Motor neuron (in vitro differentiated cells): ENCODE results near the gene NDUFS6. TPM values are rescaled to one million over a fixed set of nuclear protein-coding genes. Genes with fewer than 3 reads are reported as not detected.

Experiments
- ATAC-seq, 8 experiments: fragments of 200-7000 bp; cut with Tn5 transposase; replicated peaks in 6 of 8; 2 replicates each; pipeline ENCODE4 v1.8.0; 2021; ENCODE audit warnings: mild to moderate bottlenecking in 8 of 8, moderate library complexity in 8 of 8
- H3K27ac ChIP-seq, 2 donors: fragments of 250-450 bp; sonication (Bioruptor Pico); 2 replicates each; pipeline ENCODE4 v1.9.0; 2021; ENCODE audit warnings: antibody characterized with exemption in 2 of 2, mild to moderate bottlenecking in 2 of 2, moderate library complexity in 1 of 2
- H3K4me1 ChIP-seq, 2 donors: fragments of 250-450 bp; sonication (Bioruptor Pico); replicated peaks in 1 of 2; 2 replicates each; pipeline ENCODE4 v1.6.1; 2021; ENCODE audit warnings: antibody characterized with exemption in 2 of 2, mild to moderate bottlenecking in 2 of 2, moderate library complexity in 1 of 2
- H3K4me3 ChIP-seq, 5 donors: fragments of 250-450 bp; sonication (Bioruptor Pico); 2 replicates each; pipeline ENCODE4 v1.9.0; 2021; ENCODE audit warnings: antibody characterized with exemption in 5 of 5, mild to moderate bottlenecking in 5 of 5, moderate library complexity in 4 of 5
- WGBS, 10 experiments: fragments of 450-650 bp; shearing (Covaris generic); methylation state at CpG; one replicate each; pipeline ENCODE4 v1.0.0; 2022; 5-methylcytosine and 5-hydroxymethylcytosine counted together
- in situ Hi-C, 9 experiments: fragments of 400-800 bp; cut with MboI; loops; one replicate each; pipeline ENCODE4 v1.15.0; 2021; ENCODE audit warnings: low sequenced_read_pairs in 9 of 9, low pct_unique_long_range_greater_than_20kb in 2 of 9; ENCODE audit not compliant: unreplicated experiment in 9 of 9
- total RNA-seq, 8 experiments: library from RNA; unstranded; fragments of 300-600 nt; gene quantifications; 2 replicates each; pipeline versions ENCODE4 v1.2.3 to v1.2.4, GENCODE V29; 2022

The NDUFS6 gene
- total RNA-seq, 8 experiments from 2014 or later = 51.6 to 103 (median 67.6) TPM

DNA sequence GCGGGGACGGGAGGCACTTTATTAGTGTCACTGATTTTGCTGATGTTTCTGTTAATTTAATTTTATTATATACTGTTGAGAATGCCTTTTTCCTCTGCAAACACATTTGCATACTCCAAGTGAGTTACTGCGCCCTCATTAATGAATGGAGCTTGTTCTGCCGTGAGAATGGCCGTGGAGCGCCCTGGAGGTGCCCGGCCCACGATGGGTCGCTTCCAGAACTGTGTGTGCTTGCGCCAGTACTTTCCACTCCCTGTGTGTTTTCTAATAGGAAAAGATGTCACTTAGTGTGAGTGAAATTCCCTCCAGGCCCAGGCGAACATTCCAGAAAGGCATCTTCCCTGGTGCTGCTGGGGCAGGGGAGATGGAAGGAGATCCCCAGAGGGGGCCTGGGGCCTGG, 30.1 kb downstream of the NDUFS6 start:
- in situ Hi-C loops = no loop called here
- no peak overlapping the region for H3K4me3 ChIP-seq
- ATAC-seq = no peak
- no peak overlapping the region for H3K27ac ChIP-seq
- WGBS, 10 experiments = 72 to 100% (median 93%) methylated on average over 1 to 9 of the region's 11 CpGs; no CpG with 5 or more reads in 3 of the 10 experiments
- peaks cover 24 to 27% of the 10 kb centered on the region in 2 donors for H3K4me1 ChIP-seq

DNA sequence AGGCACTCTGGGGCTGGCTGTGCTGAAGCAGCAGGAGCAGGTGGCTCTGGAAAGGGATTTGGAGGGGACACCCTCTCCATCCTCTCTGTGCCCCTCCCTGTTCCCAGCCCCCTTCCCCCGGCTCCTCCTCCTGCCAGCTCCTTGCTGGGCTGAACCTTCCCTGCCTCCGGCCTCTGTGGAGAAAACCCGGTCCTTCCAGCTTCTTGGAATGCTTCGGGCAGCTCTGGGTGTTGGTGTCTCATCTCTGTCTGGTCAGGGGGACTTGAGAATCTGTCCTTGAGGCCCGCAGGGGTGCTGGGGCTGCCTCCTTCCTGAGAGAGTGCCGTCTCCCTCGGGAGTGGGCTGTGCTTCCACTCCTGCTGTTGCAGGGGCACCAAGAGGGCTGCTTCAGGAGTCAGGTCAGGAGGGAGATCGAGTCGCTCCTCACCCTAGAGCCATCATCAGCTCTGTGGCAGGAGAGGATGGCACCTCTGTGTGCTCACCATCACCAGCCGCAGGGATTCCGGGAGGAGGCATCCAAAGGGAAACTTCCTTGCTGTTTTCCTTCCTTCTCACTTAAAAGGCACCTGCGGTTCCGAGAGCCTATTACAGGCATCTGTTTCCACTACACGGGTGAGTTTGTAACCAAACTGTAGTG, 30.6 kb downstream of the NDUFS6 start:
- H3K27ac ChIP-seq = no peak overlapping the region
- peak in 4 of 8 experiments; percentile 11 to 30 (median 12) for ATAC-seq
- in situ Hi-C loops = no loop called here
- H3K4me1 ChIP-seq = peaks cover 24 to 27% of the 10 kb centered on the region in 2 donors
- 15 to 78% (median 55%) methylated on average over 1 to 7 of the region's 14 CpGs; no CpG with 5 or more reads in 3 of the 10 experiments for WGBS, 10 experiments
- H3K4me3 ChIP-seq = no peak overlapping the region

DNA sequence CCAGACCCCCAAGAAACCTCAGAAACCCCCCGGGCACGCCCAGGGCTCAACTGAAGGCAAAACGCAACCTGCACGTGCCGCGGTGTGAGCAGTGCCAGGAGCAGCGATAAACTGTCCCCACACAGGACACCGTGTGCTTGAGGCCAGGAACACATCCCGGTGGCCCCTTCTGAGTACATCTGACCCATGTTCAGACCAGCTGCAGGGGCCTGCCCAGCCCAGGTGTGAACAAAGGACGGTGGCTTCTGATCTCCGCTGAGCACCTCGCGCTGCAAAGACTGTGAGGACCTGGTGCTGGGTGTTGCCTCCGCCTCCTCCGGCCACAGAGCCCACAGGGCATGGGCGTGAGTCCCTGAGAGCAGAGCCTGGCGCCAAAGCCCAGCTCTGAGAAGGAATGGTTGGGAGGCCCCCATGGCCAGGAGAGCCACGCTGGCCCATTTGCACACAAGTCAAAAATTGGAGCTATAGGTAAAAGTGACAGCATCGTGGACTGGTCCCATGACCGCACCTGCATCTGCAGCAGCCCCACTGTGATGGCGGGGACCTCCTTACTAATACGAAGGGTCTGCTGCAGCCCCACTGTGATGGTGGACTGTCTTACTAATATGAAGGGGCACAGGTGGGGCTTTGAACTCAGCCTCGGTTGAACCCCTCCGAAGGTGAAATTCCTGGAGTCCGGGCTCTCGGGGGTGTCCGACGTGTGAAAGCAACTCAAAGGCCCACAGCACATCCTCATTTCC, 31.5 kb downstream of the NDUFS6 start:
- WGBS, 10 experiments = 60 to 100% (median 92%) methylated on average over 1 to 12 of the region's 28 CpGs; no CpG with 5 or more reads in 4 of the 10 experiments
- H3K4me3 ChIP-seq = no peak overlapping the region
- no peak overlapping the region for H3K27ac ChIP-seq
- in situ Hi-C loops = no loop called here
- ATAC-seq = no peak
- peaks cover 23 to 24% of the 10 kb centered on the region in 2 donors for H3K4me1 ChIP-seq

GRCh38 chr5:1833264-1834021, 32.2 kb downstream of the NDUFS6 start:
- Histone ChIP-seq H3K27ac (no peak overlapping the region), H3K4me3 (no peak overlapping the region), H3K4me1 (peaks cover 21 to 24% of the 10 kb centered on the region in 2 donors)
- in situ Hi-C loops = no loop called here
- WGBS, 10 experiments = 17 to 100% (median 72%) methylated on average over 1 to 4 of the region's 16 CpGs; no CpG with 5 or more reads in 2 of the 10 experiments
- ATAC-seq = no peak

DNA sequence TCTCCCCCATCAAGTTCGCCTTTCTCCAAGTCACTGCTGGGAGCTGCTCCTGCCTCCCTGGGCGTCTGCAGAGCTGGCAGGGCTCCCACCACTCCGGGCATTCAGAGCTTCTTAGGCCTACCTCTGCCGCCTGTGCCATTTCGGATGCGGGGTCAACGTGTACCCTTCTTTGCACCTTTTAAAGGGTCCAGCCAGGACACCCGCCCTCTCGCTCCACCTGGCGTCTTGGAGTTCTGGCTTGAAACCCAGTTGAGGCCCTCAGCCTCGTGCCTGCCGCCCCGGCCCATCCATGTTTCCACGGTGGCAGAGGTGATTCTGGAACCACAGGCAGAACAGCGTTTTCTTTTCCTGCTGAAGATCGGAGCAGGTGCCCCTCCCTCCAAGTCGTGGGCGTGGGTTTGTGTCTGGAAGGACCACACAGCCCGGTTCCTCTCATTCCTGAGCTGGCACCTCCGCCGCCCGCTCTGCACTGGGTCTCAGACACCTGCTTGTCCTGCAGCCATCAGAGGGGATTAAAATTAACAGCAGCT, 32.9 kb downstream of the NDUFS6 start:
- peak overlapping the region in 1 of 2 donors; percentile 68 for H3K27ac ChIP-seq
- peaks cover 21 to 24% of the 10 kb centered on the region in 2 donors for H3K4me1 ChIP-seq
- WGBS, 10 experiments = 56 to 100% (median 73%) methylated on average over 1 to 12 of the region's 22 CpGs; no CpG with 5 or more reads in 3 of the 10 experiments
- H3K4me3 ChIP-seq = no peak overlapping the region
- in situ Hi-C loops = no loop called here
- ATAC-seq = no peak

DNA sequence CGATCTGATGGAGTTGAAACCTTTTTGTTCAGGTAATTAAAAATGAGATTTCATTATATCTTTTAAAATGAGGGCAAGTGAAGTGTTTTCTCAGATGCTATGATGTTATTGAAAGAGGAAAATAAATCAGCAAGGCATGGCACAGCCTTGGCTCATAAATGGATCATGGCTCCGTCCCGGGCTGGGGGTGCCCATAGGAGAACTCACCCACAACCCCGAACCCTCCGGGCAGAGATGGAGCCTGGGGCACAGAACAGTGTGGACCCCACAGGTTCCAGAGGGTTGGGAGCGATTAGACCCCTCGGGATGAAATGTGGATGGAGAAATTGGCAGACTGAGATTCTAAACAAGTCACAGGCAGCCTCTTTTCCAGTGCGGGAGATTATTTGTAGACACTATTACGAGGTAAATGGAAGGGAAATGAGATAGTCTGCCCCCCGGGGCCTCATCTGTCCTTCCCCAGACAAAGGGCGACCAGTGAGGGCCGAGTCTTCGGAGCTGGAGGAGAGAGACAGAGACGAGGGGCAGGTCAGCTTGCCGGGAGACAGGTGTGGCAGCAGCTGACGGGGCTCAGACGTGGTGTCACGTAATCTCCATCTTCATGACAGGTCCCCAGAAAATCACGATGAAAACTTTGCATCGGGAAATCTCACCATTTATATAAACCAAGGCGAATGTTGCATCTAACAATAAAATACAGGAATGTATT, 33.7 kb downstream of the NDUFS6 start:
- Histone ChIP-seq H3K4me3 (no peak overlapping the region), H3K4me1 (peaks cover 21 to 31% of the 10 kb centered on the region in 2 donors), H3K27ac (peak overlapping the region in 1 of 2 donors; percentile 68)
- in situ Hi-C loops = no loop called here
- 0 to 75% (median 50%) methylated on average over 3 to 15 of the region's 21 CpGs; no CpG with 5 or more reads in 1 of the 10 experiments for WGBS, 10 experiments
- peak in 5 of 8 experiments; percentile 53 to 90 (median 76) for ATAC-seq

DNA sequence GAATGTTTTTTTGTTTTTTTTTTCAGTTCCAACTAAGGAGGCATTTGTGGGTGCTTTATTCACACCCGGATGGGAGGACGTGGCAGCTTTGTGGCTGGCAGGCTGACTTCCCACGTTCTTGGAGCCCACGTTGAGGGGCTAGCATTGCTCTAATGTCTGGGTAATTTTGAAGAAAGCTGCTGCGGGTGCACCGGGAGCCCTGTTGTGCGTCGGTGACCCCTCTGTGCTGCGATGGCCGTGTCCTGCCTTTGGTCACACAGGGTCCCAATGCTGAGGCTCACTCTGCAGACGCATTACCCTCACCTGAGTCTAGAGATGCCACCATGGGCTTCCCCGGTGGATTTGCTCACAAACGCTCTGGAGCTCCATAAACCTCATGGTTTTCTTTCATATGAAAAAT, 34.2 kb downstream of the NDUFS6 start:
- H3K4me1 ChIP-seq = peaks cover 21 to 36% of the 10 kb centered on the region in 2 donors

GRCh38 chr5:1836176-1836890, 35.1 kb downstream of the NDUFS6 start:
- H3K4me1 ChIP-seq = peaks cover 29 to 45% of the 10 kb centered on the region in 2 donors
- no peak for ATAC-seq

More for the DNA sequence above, 34.2 kb downstream of the NDUFS6 start:
- 40 to 98% (median 77%) methylated on average over 2 to 11 of the region's 13 CpGs; no CpG with 5 or more reads in 1 of the 10 experiments for WGBS, 10 experiments
- no peak for ATAC-seq
- Histone ChIP-seq H3K4me3 (no peak overlapping the region), H3K27ac (peak overlapping the region in 1 of 2 donors; percentile 36)
- in situ Hi-C loops = no loop called here

GRCh38 chr5:1836891-1837880, 36.0 kb downstream of the NDUFS6 start:
- ATAC-seq = no peak
- 20 to 87% (median 69%) methylated on average over 2 to 6 of the region's 32 CpGs; no CpG with 5 or more reads in 6 of the 10 experiments for WGBS, 10 experiments

More at GRCh38 chr5:1836176-1836890, 35.1 kb downstream of the NDUFS6 start:
- H3K4me3 ChIP-seq = no peak overlapping the region
- in situ Hi-C loops = no loop called here
- H3K27ac ChIP-seq = no peak overlapping the region
- 14 to 80% (median 54%) methylated on average over 2 to 16 of the region's 23 CpGs; no CpG with 5 or more reads in 2 of the 10 experiments for WGBS, 10 experiments

DNA sequence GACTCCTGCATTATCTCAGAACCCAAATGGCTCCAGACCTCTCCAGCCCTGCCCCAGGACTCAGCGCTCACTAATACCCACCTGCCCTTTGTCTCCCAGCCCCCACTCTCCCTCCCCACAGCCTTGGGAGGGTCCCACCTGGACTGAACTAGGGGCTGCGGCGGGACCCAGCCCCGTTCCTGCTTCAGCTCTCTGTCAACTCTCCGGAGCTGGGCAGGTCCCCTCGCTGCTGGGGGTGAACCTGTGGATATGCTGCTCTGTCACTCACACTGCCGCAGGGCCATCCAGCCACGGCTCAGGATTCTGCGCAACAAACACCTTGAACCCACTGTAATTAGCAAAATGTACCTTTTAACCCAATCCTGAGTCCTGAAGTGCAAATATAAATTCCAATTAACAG, 36.8 kb downstream of the NDUFS6 start:
- in situ Hi-C loops = no loop called here
- H3K27ac ChIP-seq = no peak overlapping the region
- no peak for ATAC-seq
- H3K4me1 ChIP-seq = peaks cover 36 to 51% of the 10 kb centered on the region in 2 donors
- no peak overlapping the region for H3K4me3 ChIP-seq
- 29 to 100% (median 78%) methylated on average over 1 to 5 of the region's 9 CpGs; no CpG with 5 or more reads in 4 of the 10 experiments for WGBS, 10 experiments

More at GRCh38 chr5:1836891-1837880, 36.0 kb downstream of the NDUFS6 start:
- no peak overlapping the region for H3K4me3 ChIP-seq
- H3K4me1 ChIP-seq = peaks cover 33 to 48% of the 10 kb centered on the region in 2 donors
- no peak overlapping the region for H3K27ac ChIP-seq
- in situ Hi-C loops = no loop called here

DNA sequence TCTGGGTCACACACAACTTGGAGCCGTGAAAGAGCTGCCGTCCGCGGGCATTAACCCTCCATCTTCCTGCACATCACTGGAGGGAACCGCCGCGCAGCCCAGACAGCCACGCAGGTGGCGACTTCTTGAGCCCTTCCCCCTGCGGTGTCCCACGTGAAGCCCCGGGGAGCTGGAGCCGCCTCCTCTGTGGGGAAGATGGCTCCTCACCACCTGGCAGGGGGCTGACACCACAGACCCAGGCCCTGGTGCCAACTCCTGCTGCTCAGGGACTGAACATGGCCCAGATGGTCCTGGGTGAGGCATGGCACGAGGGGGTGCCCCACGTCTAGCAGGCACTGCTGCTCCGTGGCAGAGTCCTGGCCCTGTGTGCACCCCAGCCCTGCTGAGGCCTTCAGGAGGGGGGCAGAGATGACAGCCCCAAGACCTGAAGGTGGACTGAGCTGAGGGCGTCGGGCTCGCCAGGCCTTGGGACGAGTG, 38.9 kb downstream of the NDUFS6 start:
- H3K27ac ChIP-seq = no peak overlapping the region
- WGBS, 10 experiments = 48 to 100% (median 96%) methylated on average over 1 to 8 of the region's 20 CpGs; no CpG with 5 or more reads in 7 of the 10 experiments
- H3K4me1 ChIP-seq = peaks cover 24 to 40% of the 10 kb centered on the region in 2 donors
- no peak overlapping the region for H3K4me3 ChIP-seq
- in situ Hi-C loops = no loop called here
- ATAC-seq = no peak
